Epithelial cell of proximal tubule (primary cell): ENCODE results near the gene EPOP. TPM values are rescaled to one million over a fixed set of nuclear protein-coding genes. Genes with fewer than 3 reads are reported as not detected.

Experiments
- DNase-seq: peaks from one replicate; pipeline ENCODE4 v3.0.0-alpha.2; 2011; ENCODE audit warnings: low read depth
- H3K4me3 ChIP-seq: 2 replicates; pipeline ENCODE4 v1.5.1; 2011; ENCODE audit warnings: low read depth, mild to moderate bottlenecking, low read length
- CTCF ChIP-seq: conservative IDR thresholded peaks from 2 replicates; pipeline ENCODE4 v1.5.1; 2012; ENCODE audit warnings: low read depth, mild to moderate bottlenecking, low read length
- total RNA-seq: library from RNA; depleted of rRNA; stranded (reverse); fragments of >200 nt; gene quantifications from 2 replicates; pipeline ENCODE4 v1.2.3, GENCODE V29; 2015

The EPOP gene
- 2.4 and 4.1 TPM in 2 replicates for total RNA-seq

- TF ChIP-seq CTCF = no peak
- no peak for DNase-seq
- H3K4me3 ChIP-seq = peak within 1 kb of the TSS; percentile 63
These were observed at the start of gene EPOP for GRCh38 chr17:38674749-38675615. EPOP (minus strand) TSS chr17:38674957; CDS start chr17:38674495, 462 bp downstream.

DNA sequence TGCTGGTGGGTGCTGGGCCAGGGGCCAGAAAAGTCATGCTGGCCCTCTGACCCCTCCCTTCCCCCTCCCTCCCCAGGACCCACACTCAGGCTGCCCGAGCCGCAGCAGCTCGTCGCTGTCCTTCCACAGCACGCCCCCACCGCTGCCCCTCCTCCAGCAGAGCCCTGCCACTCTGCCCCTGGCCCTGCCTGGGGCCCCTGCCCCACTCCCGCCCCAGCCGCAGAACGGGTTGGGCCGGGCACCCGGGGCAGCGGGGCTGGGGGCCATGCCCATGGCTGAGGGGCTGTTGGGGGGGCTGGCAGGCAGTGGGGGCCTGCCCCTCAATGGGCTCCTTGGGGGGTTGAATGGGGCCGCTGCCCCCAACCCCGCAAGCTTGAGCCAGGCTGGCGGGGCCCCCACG is 47.0 kb upstream of the EPOP start:
- DNase-seq = no peak
- H3K4me3 ChIP-seq = no peak overlapping the region
- TF ChIP-seq CTCF = no peak

- H3K4me3 ChIP-seq = no peak overlapping the region
- no peak for DNase-seq
- no peak for TF ChIP-seq CTCF
These were observed 46.2 kb upstream of the EPOP start for GRCh38 chr17:38720941-38721340.

DNA sequence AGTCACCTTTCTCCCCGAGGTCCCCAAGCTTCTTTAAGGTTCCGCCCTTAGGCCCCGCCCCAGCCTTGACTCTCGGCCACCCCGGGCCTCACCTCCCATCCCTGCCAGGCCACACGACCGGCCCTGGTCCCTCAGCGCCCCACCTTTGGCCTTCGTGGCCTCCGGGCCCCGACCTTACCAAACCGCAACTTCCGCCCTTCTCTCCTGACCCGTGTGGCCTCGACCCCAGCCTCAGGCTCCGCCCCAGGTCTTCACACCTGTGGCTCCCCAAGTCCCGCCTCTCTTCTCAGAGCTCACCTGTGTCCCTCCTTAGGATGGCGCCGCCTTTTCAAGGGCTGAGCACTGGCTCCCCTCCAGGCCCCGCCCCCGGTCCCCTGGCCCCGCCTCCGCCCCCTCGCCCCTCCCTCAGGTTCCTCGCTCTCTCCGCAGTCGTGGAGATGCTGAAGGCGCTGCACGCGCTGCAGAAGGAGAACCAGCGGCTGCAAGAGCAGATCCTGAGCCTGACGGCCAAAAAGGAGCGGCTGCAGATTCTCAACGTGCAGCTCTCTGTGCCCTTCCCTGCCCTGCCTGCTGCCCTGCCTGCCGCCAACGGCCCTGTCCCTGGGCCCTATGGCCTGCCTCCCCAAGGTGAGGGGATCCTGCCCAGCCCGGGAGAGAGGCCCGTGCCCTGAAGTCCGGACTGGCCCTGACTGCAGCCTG is 45.3 kb upstream of the EPOP start:
- H3K4me3 ChIP-seq = no peak overlapping the region
- DNase-seq = no peak
- no peak for TF ChIP-seq CTCF

DNA sequence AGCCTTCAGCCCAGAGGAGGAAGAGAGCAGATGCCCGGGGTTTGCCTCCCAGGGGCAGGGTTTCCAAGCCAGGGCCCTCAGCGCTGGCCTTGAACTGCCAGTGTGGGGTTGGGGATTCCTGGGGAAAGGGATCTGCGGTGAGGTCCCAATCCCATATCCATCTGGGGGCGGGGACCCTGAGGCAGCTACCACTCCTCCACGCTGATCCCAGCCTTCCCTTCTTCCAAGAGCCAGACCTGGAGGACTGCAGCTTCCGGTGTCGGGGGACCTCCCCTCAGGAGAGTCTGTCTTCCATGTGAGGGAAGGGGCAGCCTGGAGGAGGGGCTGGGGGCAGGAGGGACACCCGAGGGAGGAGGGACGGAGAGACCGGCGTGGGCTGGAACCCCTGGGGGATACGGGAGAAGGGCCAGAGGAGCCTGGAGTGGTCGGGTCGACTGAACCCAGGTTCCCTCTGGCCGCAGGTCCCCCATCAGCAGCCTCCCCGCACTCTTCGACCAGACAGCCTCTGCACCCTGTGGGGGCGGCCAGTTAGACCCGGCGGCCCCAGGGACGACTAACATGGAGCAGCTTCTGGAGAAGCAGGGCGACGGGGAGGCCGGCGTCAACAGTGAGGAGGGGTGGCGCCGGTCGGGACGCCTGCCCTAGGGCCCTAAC is 44.7 kb upstream of the EPOP start:
- DNase-seq = no peak
- no peak for TF ChIP-seq CTCF
- no peak overlapping the region for H3K4me3 ChIP-seq

- no peak for TF ChIP-seq CTCF
- DNase-seq = no peak
These were observed 42.5 kb upstream of the EPOP start for GRCh38 chr17:38717139-38717745.

More at GRCh38 chr17:38717139-38717745, 42.5 kb upstream of the EPOP start:
- no peak overlapping the region for H3K4me3 ChIP-seq
